Stimulated activated CD8-positive, alpha-beta memory T cell treated with anti-CD3 and anti-CD28 coated beads, Interleukin-12 subunit alpha, Interleukin-12 subunit beta, amount 100 ng/mL, for 24 hours (primary cell): ENCODE results near the gene TCF4.

Experiments
- DNase-seq: peaks from one replicate; pipeline ENCODE4 v3.0.0-alpha.2; 2020; ENCODE audit errors: extremely low read depth

TCF4 gene

DNA sequence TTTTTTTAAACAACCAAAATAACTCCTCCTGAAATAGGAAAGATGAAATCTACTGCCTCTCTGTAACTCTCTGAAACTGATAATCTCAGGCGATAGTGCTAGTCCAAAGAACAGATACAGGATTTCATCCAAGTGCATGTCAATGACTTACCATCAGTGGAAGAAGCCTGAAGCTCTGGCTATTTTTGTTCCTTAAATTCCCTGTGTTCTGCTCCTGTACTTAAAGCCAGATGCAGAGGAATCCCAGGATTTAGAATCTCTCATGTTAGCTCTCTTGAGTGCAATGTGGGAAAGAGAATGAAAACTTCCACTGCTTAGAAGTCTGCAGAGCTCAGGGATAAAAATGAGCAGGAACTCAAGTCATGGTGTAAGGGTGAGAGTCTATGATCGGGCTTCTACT is 291.9 kb downstream of the TCF4 start:
- no peak for DNase-seq

DNA sequence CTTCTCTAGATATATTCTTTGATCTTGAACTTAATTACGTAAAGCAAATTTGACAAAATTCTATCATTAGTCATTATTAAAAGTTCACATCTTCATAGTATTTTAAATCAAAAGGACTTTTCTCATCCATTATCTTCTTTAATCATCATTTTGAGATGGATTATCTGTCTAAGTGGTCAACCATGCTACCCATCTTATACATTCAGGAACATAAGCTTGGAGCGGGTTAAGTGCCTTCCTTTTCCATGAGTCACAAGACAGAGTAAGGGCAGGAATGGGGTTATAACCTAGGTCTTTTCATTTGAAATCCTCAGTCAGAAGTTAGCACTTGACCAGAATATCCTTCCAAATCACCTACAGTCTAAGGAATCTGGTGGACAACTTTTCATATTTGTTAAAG is 297.1 kb downstream of the TCF4 start:
- DNase-seq, result no peak

DNA sequence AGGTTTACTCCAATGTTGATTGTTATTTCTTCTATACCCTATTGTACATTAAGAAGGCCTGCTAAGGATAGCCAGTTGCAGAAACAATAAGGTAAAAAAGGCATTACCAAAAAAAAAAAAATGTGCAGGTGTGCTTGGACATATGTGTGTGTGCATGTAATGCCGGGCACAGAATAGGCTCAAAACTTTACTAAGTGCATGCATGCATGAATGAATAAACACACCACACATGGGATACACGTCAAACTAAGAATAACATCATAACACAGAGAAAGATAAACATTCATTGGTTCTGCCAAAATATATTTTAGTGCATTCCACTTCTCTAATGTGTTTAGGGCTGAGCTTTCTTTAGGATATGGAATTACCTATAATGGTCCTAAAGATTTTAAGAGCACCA is 298.2 kb downstream of the TCF4 start:
- no peak for DNase-seq

DNA sequence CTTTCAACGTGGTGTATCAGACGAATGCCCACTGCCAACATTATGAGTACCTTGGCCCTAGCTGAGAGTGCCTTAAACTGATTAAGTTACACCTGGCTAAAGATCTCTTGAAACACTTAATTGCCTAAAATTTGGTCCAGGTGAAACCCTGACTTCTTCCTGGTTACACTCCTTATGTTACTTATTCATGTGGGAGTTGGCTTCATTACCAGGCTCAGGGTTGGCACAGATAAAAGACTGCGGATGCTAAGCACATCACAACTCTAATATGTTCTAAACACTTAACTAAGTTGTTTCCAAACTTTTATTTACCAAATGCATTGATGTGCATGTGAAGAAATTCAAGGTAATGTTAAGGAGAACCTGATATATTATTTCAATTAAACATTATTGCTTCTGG is 298.9 kb downstream of the TCF4 start:
- no peak for DNase-seq

DNA sequence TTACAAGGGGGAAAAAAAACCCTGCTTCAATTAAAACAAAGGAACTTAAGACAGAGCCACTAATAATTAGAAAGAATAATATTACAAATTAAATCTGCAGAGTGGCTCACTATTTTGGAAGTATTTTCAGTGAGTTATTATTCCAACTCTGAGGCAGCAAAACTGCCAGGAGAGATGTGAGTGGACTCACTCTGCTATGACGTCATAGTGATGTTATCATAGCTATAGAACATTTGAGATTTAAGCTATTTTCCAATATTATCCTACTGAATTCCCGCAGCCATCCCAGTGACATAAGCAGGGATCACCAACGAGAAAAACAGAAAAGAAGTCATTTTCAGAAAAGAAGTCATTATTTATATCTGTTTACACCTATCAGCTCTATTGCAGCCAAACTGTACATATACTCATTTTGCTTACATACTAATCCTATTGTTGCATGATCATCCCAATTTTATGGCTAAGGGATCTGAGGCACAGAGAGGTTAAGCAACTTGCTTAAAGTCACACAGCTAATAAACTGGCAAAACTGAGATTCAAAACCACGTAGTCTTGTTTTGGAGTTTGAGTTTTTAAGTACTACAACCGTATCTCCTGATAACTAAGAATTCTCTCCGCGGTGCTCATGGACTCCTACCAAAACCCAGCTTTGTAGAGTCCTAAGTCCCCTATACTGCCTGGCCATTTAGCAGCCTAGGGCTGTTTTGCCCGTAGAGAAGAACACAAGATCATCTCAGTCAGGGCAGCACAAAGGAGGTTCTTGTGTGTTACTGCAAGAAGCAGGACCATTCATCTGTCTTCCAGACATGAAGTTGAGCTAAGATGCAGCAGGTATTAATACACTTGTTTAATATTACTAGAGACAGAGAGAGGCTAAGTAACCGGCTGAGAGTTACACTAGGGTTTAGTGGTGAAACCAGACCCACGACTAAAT is 299.8 kb downstream of the TCF4 start:
- DNase-seq, result no peak

DNA sequence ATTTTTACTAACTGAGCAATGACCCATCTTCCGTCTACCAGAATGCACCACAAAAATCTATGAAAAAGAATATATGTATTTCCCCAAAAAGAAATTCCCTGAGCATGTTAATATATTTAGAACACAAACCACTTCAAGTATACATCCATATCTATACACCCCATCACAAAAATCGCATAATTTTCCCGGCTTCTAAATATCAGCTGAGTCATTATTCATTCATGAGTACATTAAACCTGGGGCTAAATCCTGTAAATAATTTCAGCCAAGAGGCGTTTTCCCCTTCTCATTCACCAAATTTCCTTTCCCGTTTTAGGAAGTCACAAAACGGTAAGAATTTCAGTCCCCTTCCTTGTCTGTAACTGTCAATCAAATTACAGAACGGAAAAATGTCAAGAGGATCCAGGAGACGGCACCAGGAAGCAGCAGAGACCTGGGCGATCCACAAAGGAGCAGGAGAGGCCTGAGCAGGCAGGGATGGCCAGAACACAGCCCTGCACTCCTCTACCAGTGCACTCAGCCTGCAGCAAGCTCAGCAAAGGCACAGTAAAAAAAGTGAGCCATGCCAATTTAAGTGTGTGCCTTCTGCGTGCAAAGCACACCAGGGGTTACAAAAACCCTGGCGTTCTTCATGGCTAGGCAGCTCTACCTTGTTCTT is 300.7 kb downstream of the TCF4 start:
- DNase-seq, result no peak

DNA sequence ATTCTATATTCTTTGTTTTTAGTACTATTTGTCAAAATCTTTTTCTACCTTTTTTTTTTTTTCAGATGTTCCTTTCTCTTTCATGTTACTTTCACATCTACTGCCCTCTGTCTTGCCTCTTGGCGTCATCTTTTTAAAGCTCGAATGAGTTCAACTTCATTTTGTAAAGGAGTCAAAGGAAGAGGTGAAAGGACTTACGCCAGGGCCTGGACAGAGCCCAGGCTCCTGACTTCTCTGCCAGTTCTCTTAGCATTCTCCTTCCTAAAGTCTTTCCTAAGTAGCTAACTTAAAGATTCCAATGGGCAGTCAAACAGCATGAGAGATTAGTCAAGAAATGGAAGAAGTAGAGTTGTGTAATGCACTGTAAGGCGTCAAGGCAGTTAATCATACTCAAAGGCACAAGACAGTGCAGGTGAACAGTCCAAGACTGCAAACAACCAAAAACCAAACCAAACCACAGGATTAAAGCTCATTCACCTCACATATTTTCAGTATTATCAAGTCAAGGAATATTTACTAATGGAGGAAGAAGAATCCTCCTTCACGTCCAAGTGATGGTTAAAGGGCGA is 301.7 kb downstream of the TCF4 start:
- DNase-seq, result no peak

DNA sequence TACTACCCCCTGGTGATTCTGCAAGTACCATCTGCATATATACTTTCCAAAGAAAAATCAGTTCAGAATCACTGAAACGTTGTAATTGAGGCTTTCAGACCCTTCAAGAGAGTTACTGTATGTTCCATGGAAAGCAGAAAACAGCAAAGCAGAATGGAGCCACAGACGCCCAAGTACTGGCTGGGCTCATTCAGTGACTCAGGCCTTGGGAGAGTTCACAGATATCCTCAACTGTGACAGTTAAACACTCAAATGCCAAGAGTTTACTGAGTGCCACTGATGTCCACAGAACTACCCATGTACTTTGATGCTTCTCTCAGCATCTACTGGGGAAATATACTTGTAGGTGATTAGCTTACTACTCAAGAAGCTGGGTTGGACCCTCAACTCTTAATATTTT is 303.4 kb downstream of the TCF4 start:
- no peak for DNase-seq

DNA sequence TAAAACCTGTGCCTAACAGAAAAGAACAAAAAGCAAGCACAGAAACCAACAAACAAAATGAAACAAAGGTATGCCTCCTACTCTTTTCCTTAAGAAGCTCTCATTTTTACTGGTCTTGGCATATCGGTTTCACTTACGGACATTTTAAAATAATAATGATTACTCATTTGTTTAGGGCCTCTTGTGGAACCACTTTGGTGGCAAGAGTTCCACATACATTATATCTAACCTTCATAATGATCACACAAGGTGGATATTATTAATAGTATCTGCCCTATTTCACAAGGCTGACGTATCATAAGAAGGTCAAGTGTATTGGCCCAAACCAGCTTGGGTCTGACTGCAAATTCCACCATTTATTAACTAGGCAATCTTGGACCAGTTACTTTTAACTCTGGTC is 304.7 kb downstream of the TCF4 start:
- DNase-seq, result no peak

DNA sequence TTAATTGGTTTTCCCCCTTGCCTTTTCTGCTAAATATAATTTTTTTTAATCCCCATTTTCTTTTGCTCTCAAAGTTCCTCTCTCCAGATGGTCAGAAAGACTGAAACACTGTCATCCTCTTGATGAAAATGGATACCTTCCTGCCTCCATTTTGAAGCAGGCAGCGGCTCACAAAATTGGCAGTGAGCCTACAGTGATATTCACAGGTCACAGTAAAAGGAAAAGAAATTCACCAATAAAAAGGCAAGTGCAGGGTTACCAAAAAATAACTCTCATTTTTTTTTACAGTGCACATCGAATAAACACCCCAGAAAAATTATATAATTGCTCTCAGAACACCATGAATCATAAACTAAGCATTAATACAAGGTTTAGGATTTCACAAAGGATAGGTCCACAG is 307.5 kb downstream of the TCF4 start:
- DNase-seq, result no peak

DNA sequence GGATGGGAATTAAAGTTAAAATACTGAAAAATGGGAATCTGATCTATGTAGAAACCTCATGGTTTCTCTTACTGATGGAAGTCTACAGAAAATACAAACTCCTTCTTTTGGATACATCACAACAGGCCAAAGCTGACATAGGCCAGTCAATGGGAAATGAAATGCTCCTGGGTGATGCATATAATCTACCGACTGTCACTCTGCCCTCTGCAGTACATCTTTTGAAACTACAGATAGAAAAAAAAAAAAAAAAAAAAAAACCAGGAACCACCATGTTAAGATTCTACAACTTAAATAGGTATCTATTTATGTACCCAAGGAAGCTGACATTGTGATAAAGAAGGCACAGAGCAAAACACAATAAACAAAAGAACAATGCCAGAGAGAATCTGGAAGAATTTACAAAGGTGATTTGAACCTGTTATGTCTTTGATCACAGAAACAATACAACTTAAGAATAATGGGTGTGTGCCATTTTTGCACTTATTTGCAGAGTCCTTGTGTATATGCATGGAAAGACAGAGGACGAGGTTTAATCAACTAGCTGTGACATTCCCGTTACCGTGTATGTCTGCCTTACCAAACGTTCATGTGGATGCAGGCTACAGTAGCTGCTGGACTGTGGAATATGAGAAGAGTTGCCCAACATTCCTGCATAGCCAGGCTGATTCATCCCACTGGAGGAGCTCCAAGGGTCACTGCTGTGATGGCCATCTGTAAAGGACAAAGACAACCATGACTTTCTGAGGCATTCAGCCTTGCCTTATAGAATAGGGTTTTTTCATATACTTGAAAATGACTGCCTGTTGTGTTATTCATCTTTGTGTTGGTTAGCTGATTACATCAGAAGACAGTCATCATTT is 312.7 kb downstream of the TCF4 start:
- no peak for DNase-seq

DNA sequence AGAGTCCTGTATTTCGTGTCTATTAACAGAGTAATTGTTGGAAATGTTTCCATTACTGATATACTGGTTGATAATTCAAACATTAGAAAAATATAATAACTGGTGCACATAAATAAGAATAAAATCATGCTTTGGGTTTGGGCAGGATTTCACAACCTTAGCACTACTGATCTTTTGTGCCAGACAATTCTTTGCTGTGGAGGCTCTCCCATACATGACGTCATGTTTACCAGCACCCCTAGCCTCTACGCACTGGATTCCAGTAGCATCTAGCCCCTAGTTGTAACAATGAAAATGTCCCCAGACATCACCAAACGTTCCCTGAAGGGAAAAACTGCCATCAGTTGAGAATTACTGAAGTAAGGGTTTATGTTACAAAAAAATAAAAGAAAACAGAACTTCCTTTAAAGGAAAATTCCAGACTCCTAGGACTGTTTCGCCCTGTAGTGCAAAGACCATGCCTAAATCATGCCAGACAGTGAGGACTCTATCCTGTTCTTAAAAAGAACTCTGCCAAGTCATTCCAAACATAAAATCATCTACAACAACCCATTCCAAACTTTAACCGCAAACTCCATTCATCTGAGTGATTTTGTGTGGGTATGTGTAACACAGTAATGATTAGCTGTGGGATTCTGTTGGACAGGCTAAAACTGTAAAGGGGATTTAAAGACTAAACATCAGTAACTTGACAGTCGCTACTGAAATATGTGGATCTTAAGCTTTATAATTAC is 315.3 kb downstream of the TCF4 start:
- DNase-seq, result no peak

DNA sequence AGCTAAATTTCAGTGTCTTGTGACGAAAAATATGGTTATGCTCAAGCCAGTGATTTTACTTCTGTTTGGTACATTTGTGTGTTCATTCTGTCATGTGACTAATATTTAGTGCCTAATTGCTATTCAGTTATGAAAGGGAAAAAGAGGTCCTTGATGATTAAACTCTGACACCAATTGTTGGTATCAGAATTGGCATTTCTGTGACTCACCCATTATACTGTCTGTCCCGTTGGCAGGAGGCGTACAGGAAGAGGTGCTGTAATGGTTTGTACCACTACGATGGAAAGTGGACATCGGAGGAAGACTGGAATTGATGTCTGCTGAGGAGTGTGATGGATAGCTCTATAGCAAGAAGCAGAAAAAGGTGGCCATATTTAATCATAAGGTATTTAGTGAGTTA is 318.4 kb downstream of the TCF4 start:
- DNase-seq, result no peak

DNA sequence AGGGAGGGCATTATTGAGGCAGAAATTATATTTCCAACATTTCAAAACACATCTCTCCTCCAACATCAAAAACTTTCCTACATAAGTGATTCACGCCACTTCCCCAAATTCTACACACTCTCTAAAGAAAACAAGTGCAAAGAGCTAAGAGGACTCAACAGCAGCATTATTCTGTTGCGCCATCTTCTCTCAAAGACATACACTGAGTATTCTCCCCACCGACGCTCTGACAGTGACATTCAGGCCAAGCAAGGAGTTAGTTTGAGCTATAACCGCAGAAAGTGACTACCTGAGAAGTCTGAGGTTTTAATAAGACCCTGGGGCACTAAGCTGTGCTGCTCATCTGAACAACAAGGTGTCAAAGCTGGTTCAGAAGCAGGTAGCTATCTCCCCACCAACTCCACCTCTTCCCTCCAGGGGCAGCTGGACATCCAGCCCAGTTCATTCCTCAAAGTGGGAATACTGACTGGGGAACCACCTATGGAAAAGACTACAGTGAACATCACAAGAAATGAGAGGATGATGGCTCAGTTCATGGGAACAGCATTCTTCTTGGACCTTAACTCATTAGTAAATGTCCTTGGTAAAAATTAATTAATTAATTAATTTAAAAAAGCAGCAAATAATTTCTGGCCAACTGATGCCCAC is 319.2 kb downstream of the TCF4 start:
- no peak for DNase-seq

DNA sequence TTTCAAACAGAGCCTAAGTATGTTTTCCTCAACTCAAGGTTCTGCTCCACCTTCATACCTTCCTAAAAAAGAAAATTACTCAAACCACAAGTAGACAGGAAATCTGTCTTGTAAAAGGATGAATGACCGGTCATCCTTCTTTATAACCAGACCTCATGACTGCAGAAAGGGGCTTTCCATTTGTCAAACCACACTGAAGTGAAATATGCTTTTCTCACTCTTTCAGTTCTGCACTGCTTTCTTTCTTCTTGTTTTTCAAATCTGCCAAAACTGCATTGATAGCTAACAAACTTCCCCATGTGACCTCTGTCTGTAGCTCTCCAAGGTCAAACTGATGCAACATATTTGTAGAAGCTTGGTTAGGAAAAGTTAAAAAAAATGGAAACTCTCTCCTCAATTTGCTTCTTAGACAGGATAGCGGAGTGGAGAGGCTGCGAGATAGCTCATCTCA is 319.8 kb downstream of the TCF4 start:
- DNase-seq, result no peak

DNA sequence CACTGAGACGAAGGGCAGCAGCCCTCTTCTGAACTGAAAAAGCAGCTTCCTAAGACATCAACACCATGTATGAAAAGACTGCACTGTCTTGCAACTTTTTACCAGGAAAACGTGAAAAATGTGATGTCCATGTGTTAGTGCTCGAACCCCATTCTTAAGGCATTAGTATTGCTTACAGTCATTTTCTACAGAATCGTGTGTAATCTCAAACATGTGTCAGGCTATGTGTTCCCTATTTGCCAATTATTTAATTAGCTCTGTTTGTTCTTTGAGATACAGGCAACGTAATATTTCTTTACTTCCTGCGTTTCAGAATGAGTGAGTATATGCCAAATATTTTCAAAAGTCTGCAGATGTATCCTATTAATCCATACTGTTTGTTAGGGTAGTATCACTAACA is 321.0 kb downstream of the TCF4 start:
- no peak for DNase-seq

DNA sequence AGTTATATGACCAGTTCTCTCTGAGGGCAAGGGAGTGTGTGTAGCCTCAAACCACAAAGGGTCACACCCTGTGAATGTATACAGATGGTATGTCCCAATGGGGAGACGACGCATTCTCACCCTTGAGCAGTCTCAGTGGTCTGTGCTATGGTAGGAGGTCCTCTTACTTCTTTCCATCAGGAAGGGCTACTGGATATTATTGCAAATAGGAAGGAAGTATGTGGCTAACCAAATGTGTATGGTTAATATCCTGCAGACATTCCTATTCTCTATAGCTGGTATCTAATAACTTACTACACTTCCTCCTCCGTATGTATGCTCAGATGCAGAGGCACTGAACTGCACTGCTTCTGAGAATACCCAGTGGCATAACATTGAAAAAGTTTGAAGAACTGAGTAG is 322.0 kb downstream of the TCF4 start:
- no peak for DNase-seq

DNA sequence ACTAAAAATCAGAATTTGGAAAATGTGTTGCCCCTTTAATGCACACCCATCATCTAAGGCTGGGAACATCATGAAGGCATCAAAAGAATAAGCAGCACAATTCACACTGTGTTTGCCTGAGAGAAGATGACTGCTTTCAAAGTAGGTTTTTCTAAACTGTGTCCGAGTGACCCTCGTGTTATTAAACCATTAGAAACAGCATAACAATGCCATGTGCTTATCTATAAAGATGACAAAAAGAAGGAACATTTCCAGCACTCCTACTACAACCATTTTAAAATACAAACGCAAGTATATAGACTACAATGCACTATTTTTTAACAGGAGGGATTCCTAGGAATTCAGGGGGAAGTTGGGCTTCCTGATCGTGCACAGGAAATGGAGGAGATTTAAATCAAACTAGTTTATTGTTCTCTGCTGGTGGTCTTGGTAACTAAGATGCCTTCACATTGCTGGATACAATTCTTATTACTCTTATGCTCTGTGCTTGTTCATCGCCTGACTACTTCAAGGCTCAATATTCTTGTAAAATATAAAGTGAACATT is 322.8 kb downstream of the TCF4 start:
- no peak for DNase-seq

DNA sequence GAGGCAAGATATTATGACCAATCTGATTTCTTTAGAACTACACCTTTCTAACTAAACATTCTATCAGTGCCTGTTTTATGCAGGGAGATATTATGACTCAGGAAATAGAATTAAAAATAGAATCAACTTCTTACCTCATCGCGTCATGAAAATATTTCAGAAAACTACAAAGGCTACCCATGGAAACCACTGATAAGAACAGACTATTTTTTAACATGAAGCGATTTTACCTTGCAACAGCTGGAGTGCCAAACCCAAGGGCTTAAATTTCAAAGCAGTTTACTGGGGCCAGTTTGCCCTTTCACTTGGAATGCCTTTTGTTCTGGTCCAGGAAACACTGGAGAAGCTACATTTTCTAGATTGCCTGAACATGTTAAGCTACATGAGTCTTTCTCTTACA is 323.9 kb downstream of the TCF4 start:
- DNase-seq, result no peak

DNA sequence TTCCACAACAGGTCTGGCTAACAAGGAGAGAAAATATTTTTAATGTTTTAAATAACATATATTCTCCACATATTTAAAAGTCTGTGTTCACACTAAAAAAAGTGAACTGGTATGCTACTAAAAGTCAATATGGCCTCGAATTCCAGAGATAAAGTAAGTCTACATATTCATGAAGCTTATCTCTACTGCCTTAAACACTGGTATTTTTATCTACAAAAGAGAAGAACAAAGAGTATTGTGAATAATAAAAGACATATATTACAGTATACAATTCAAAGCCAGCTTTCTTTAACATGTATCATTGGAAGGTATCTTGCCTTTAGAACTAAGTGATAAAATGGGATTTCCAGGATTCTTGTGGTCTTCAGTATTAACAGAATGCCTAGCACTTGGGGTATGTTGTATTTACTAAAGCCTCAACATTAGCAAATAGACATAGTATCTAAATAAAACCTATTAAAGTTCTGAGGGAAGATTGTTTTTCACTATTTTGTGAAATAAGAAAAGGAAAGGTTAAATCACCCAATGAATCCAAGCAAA is 325.9 kb downstream of the TCF4 start:
- no peak for DNase-seq
